ENCODE data around the gene FBLN2. TPM values are rescaled to one million over a fixed set of nuclear protein-coding genes. Genes with fewer than 3 reads are reported as not detected.

FBLN2 gene
- total RNA-seq, 1 donor from 2014 or later: 1.3 TPM

- CTCF ChIA-PET: no interaction called here
- Mint-ChIP-seq H3K4me3 (no peak overlapping the region), H3K36me3 (ENCODE audit: low read depth) (peaks cover 3% of the 10 kb centered on the region), H3K27me3 (no peaks in the 10 kb centered on the region), H3K9me3 (no peaks in the 10 kb centered on the region), H3K27ac (no peak overlapping the region), H3K4me1 (no peaks in the 10 kb centered on the region)
- ATAC-seq (ENCODE audit: low read depth): no peak
- no peak for DNase-seq
- no peak for TF ChIP-seq CTCF (IDR thresholded peaks at IDR 0.05)
- POLR2A ChIA-PET: no interaction called here
- intact Hi-C loops (cut with micrococcal nuclease): no loop called here
These were observed 77.5 kb downstream of the FBLN2 start for GRCh38 chr3:13626396-13626795.

GRCh38 chr3:13626915-13627460 is 78.1 kb downstream of the FBLN2 start:
- ChIA-PET POLR2A (no interaction called here), CTCF (no interaction called here)
- Mint-ChIP-seq H3K27ac (no peak overlapping the region), H3K4me3 (no peak overlapping the region), H3K9me3 (no peaks in the 10 kb centered on the region), H3K27me3 (no peaks in the 10 kb centered on the region), H3K4me1 (no peaks in the 10 kb centered on the region), H3K36me3 (ENCODE audit: low read depth) (peaks cover under 1% of the 10 kb centered on the region)
- intact Hi-C loops (cut with micrococcal nuclease): no loop called here
- no peak for ATAC-seq (ENCODE audit: low read depth)
- no peak for TF ChIP-seq CTCF (IDR thresholded peaks at IDR 0.05)
- DNase-seq: no peak

- ATAC-seq (ENCODE audit: low read depth) (no peak), DNase-seq (no peak)
- ChIA-PET CTCF (no interaction called here), POLR2A (interaction anchor here (0.6 kb wide), 1 partner anchor 15 kb away, joined by 3 read pairs; no protein-coding TSS in a partner anchor)
- intact Hi-C loops (cut with micrococcal nuclease): no loop called here
- Mint-ChIP-seq H3K27me3 (no peaks in the 10 kb centered on the region), H3K9me3 (no peaks in the 10 kb centered on the region), H3K4me1 (no peaks in the 10 kb centered on the region), H3K27ac (no peak overlapping the region), H3K36me3 (ENCODE audit: low read depth) (no peaks in the 10 kb centered on the region), H3K4me3 (no peak overlapping the region)
- no peak for TF ChIP-seq CTCF (IDR thresholded peaks at IDR 0.05)
These were observed 78.8 kb downstream of the FBLN2 start for GRCh38 chr3:13627681-13628080.

- H3K4me1 Mint-ChIP-seq: no peaks in the 10 kb centered on the region
- no peaks in the 10 kb centered on the region for H3K36me3 Mint-ChIP-seq (ENCODE audit: low read depth)
- CTCF ChIA-PET: no interaction called here
- intact Hi-C loops (cut with micrococcal nuclease): no loop called here
- no peak overlapping the region for H3K4me3 Mint-ChIP-seq
- ATAC-seq (ENCODE audit: low read depth) (no peak), DNase-seq (no peak)
- POLR2A ChIA-PET: no interaction called here
- H3K9me3 Mint-ChIP-seq: no peaks in the 10 kb centered on the region
- no peaks in the 10 kb centered on the region for H3K27me3 Mint-ChIP-seq
- no peak overlapping the region for H3K27ac Mint-ChIP-seq
- TF ChIP-seq CTCF (IDR thresholded peaks at IDR 0.05): no peak
These were observed 79.5 kb downstream of the FBLN2 start for GRCh38 chr3:13628432-13628831.

- no peaks in the 10 kb centered on the region for H3K36me3 Mint-ChIP-seq (ENCODE audit: low read depth)
- no peaks in the 10 kb centered on the region for H3K4me1 Mint-ChIP-seq
- DNase-seq: no peak
- H3K27me3 Mint-ChIP-seq: no peaks in the 10 kb centered on the region
- H3K4me3 Mint-ChIP-seq: no peak overlapping the region
- H3K27ac Mint-ChIP-seq: no peak overlapping the region
- H3K9me3 Mint-ChIP-seq: no peaks in the 10 kb centered on the region
- ChIA-PET POLR2A (no interaction called here), CTCF (no interaction called here)
- no peak for TF ChIP-seq CTCF (IDR thresholded peaks at IDR 0.05)
- intact Hi-C loops (cut with micrococcal nuclease): no loop called here
- no peak for ATAC-seq (ENCODE audit: low read depth)
These were observed 80.1 kb downstream of the FBLN2 start for GRCh38 chr3:13628841-13629551.
